ENCODE results near the gene FBXL17.
"Not testable (repeated sequence)": the region's sequence is repeated elsewhere in the genome, so short reads cannot be mapped to it uniquely, and the experiment has no call there.

Gene FBXL17

GRCh38 chr5:108238936-108239887 is 142.7 kb downstream of the FBXL17 start:
- DNase-seq, result peak; percentile 3

- DNase-seq, result no peak
Observed at GRCh38 chr5:108238461-108238860, 143.4 kb downstream of the FBXL17 start.

- no peak for DNase-seq
Observed at GRCh38 chr5:108233617-108234155, 148.2 kb downstream of the FBXL17 start.

DNA sequence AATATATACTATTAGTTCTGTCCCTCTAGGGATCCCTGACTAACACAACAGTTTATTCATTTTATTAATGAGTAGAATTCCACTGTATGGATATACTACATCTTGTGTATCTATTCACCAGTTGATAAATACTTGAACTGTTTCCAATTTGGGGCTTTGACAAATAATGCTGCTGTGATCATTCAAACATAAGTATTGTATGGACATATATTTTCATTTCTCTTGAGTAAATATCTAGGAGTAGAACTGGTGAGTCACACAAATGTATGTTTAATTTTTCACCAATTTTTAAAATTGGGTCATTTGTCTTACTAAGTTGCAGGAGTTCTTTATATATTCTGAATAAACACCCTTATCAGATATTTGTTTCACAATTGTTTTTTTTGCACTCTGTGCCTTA is 149.1 kb downstream of the FBXL17 start:
- no peak for DNase-seq

- no peak for DNase-seq
Observed at GRCh38 chr5:108222011-108222410, 159.9 kb downstream of the FBXL17 start.

DNA sequence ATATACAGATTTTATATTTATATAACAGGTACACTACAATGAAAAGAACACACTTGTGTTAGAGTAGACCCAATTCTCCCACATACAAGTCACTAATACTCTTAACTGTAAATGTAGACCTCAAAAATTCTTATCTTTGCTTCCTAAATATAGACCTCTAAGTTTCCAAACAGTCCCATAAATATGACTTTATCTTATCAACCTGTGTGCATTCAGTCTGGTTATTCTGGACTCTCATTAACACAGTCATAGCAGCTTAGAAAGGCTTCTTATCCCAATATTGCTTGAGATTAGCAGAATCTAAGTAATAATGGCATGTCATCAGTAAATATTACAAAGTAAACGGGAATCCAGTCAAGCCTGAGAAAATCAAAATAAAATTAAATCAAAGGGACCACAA is 161.1 kb downstream of the FBXL17 start:
- no peak for DNase-seq

DNA sequence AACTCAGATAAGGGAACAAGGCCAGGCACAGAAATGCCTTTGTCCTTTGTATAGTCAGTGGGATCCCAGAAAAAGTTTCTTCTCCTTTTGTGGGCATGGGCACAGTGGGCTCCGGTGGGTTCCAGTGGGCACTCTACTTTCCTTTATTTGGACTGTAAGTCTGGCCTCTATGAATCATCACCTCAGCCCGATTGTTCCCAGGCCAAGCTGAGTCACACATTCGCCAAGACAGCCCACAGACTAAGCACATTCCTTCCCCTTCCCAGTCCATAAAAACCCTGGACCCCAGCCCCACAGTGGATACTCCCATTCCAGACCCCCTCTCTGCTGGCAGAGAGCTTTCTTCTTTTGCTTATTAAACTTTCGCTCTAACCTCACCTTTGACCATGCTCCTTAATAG is 165.0 kb downstream of the FBXL17 start:
- DNase-seq, result peak; percentile 30

DNA sequence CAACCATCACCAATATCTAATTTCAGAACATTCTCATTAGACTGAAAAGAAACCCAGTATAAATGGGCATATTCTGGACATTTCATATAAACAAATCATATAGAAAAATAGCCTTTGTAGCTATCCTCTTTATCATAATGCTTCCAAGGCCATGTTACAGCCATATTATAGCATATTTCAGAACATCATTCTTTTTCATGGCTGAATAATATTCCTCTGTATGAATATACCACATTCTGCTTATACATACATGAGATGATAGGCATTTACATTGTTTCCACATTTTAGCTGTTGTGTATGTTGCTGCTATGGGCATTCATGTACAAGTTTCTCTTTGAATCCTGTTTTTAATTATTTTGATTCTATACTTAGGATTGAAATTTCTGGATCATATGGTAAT is 167.0 kb downstream of the FBXL17 start:
- DNase-seq, result no peak

GRCh38 chr5:108212775-108213346 is 169.0 kb downstream of the FBXL17 start:
- peak; percentile 16 for DNase-seq

DNA sequence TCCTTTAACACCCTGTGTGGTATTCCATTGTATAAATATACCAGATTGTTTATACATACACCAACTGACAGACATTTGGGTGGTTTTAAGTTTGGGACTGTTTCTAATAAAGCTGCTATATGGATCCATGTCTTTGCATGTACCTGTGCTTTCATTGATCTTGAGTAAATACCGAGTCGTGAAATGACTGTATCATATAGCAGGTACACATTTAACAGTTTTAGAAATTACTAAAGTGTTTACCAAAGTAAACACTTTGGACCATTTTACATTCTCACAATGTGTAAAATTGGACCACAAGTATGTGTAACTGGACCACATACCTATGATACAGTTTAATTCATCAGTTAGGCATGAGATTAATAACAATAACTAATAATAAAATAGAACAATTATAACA is 175.2 kb downstream of the FBXL17 start:
- DNase-seq, result no peak

DNA sequence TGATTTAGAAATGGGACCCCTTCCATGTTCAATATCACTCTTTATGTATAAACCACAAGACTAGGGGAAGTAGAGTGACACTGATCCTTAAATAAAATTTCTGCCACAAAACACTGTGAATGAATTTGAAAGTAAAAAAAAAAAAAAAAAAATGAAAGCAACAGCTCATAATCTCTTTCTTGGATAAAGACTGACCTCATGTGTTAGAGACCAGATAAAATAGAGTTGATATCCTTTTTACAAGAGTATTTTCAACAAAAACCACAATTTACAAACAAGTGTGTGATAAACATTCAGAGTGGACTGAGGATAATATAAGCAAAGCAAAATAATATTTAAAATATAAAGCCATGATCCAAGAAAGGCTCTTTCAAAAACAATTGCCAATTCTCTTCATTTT is 180.2 kb downstream of the FBXL17 start:
- DNase-seq, result no peak

GRCh38 chr5:108196276-108196675 is 185.6 kb downstream of the FBXL17 start:
- no peak for DNase-seq

- DNase-seq, result peak; percentile 79
Observed at GRCh38 chr5:108193021-108193795, 188.7 kb downstream of the FBXL17 start.

DNA sequence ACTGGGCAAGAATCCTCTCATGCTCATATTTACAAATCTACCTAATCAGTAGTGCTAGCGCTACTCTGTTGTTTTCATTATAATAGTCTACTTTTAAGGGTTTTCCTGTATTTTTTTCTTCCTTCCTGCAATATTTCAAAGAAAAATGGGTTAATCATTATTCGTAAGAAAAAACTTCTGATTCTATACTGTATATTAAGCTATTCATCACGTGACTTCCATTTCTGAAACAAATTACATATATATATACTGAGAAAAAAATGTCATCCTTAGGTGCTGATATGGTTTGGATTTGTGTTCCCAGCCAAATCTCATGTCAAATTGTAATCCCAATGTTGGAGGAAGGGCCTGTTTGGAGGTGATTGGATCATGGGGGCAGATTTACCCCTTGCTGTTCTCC is 197.0 kb downstream of the FBXL17 start:
- no peak for DNase-seq

DNA sequence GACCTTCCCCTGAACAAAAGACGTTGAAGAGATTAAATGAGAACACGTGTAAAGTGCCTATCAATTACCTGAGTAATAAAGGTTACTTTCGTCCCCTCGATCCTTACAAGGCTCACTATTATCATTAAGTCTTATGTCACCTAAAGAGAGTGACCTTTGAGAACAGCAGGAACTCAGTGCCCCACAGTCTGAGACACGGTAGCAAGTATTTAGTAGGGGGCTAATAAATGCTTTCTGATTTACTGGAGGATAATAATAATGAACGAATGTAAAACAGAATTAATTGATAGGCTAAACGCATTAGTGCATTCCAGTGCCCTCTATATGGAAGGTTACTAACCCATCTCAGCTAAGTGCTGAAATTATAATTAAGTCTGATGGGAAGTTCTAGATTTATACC is 199.9 kb downstream of the FBXL17 start:
- DNase-seq, result no peak

GRCh38 chr5:108174286-108174685 is 207.6 kb downstream of the FBXL17 start:
- no peak for DNase-seq

GRCh38 chr5:108171759-108172158 is 210.1 kb downstream of the FBXL17 start:
- DNase-seq, result no peak

GRCh38 chr5:108168915-108169314 is 213.0 kb downstream of the FBXL17 start:
- no peak for DNase-seq

GRCh38 chr5:108167174-108167573 is 214.7 kb downstream of the FBXL17 start:
- no peak for DNase-seq

GRCh38 chr5:108164574-108164973 is 217.3 kb downstream of the FBXL17 start:
- DNase-seq, result no peak

- not testable (repeated sequence) for DNase-seq
Observed at GRCh38 chr5:108152854-108153253, 229.0 kb downstream of the FBXL17 start.

DNA sequence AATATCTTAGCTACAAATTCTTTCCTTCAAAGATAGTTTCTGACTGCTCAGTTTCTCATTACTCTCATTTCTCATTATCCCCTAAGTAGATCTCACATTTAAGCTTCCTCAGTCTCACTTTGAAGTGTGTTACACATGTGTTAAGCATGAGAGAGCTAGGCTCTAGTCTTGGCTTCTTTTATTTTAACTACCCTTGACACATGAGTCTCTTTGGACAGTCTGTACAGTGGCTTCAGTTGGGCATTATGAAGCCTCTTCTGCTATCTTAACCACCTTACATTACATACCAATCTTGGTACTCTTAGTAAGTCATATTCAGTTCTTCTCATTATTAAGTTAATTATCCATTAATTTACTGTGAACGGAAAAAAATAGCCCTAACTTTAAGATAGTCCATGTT is 232.5 kb downstream of the FBXL17 start:
- no peak for DNase-seq

GRCh38 chr5:108148715-108149139 is 233.2 kb downstream of the FBXL17 start:
- DNase-seq, result peak; percentile 19
